GM12873 (cell line): ENCODE data around the gene KL.

Experiments used
- TF ChIP-seq, protein P1 (sequence below): IDR thresholded peaks from 2 replicates; pipeline ENCODE4 v1.5.1; 2012; ENCODE audit warnings: low read depth, mild to moderate bottlenecking, moderate library complexity, low read length, control low read depth; ENCODE audit not compliant: insufficient read depth; ENCODE audit errors: missing control alignments

The KL gene

DNA sequence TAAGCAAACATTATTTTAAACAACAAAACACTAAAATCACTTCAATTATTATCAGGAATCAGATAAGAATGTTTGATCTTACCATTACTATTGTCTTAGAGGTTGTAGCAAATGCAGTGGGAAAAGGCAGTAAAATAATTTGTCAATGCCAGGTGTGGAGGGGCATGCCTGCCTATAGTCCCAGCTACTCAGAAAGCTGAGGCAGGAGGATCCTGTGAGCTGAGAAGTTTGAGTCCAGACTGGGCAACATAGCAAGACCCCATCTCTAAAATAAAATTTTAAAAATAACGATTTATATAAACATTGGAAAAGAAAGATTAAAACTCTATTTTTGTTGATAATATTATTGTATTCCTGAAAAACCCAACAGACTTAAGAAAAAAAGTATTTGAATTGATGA lies 66.8 kb downstream of the KL start:
- TF ChIP-seq, protein P1, sequence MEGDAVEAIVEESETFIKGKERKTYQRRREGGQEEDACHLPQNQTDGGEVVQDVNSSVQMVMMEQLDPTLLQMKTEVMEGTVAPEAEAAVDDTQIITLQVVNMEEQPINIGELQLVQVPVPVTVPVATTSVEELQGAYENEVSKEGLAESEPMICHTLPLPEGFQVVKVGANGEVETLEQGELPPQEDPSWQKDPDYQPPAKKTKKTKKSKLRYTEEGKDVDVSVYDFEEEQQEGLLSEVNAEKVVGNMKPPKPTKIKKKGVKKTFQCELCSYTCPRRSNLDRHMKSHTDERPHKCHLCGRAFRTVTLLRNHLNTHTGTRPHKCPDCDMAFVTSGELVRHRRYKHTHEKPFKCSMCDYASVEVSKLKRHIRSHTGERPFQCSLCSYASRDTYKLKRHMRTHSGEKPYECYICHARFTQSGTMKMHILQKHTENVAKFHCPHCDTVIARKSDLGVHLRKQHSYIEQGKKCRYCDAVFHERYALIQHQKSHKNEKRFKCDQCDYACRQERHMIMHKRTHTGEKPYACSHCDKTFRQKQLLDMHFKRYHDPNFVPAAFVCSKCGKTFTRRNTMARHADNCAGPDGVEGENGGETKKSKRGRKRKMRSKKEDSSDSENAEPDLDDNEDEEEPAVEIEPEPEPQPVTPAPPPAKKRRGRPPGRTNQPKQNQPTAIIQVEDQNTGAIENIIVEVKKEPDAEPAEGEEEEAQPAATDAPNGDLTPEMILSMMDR = no peak

DNA sequence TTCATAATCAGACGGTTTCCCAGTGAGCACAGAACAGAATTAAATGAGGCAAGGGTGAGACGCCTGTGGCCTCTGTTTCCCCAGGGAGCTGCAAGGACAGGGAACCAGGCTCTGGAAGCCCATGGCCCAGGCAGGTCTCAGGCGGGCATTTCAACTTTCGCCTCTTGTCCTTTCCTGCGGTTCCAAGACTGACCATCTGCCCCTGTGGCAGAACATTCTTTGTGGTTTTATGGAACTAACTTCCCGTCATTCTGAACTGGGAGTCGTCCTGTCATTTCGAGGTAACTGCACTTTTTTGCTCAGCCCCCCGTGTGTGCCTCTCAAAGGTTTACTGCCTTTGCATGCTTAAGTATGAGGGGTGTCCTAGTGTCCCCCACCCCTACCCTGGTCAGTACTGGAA lies 70.9 kb downstream of the KL start:
- TF ChIP-seq, protein P1 = no peak

DNA sequence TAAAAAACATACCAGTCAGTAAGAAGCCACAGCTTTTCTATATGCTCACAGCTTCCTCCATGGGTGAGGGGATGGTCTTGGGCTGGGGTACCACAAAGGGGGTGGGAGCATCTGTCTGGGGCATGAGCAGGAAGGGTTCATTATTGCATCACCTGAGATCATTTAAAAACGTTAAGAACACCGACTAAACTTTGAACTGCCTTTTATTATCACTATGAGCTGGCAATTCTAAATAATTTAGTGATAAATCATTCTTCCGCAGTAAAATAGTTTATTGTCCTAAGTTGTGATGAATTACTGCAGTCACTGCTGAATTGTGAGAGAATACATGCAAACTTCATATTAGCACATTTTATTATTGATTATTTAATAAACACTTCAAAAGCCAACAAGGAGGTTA lies 71.6 kb downstream of the KL start:
- TF ChIP-seq, protein P1 = no peak

DNA sequence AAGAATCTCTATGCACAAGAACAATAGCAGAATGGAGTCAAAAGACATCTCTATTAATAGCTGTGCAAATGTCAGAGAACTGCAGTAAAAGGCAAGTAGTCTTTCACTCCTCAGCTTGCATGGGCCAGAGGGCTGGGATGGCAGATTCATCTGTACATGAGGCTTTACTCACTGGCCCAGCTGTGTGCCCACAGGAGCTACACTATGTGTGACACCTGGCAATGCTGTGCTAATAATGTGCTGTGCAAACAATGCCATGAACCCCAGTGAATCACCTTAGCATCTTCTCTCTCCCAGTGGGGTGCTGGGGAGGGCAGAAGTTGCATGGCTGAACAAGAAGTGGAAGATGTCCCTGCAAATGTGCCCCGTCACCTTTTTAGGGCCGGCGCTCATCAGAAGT lies 73.1 kb downstream of the KL start:
- TF ChIP-seq, protein P1 = no peak

DNA sequence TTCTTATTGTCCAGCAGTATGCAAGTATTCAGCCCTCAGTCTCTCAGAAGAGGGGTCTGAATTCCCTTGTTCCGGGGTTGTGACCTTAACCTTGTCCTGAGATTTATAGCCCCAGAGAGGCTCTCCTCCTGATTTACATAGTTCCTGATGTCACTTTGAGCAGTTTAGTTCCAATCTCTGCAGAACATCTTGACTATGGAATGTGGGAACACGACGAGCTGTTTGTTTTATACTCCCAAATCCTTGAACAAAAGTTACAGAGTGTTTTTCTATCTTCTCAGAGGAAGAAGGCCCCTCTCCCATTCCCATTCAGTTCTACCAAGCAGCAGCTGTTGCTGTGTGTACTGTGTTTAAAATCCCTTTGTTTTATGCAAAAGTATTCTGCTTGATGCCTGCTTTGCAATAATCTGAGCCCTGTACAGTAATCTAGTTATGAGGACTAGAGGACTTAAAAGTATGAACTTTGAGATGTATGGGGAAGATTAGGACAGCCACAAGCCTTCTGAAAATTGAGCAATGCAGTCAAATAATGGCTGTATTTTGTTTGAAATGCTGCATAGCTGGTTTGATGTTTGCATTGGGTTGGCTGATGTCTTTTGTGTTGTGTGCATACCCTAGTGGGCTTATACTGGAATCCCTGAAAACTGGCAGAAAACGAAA lies 74.7 kb downstream of the KL start:
- TF ChIP-seq, protein P1 = no peak

DNA sequence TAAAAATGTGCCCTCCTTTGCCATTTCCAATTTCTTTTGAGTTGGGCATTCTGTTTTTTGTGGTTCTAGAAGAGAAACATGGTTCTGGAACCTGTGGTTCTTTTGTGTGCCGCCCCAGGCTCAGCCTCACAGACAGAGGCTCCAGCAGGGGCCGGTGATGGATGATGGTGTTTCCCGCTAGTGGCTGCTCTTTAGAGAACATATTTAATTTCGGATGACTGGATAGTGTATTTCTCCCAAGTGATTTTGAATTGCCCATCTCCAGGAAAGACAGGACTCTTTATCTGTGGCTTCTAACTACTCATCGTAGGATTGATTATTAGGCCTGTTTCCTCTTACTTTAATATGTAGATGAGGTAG lies 75.2 kb downstream of the KL start:
- TF ChIP-seq, protein P1 = no peak

DNA sequence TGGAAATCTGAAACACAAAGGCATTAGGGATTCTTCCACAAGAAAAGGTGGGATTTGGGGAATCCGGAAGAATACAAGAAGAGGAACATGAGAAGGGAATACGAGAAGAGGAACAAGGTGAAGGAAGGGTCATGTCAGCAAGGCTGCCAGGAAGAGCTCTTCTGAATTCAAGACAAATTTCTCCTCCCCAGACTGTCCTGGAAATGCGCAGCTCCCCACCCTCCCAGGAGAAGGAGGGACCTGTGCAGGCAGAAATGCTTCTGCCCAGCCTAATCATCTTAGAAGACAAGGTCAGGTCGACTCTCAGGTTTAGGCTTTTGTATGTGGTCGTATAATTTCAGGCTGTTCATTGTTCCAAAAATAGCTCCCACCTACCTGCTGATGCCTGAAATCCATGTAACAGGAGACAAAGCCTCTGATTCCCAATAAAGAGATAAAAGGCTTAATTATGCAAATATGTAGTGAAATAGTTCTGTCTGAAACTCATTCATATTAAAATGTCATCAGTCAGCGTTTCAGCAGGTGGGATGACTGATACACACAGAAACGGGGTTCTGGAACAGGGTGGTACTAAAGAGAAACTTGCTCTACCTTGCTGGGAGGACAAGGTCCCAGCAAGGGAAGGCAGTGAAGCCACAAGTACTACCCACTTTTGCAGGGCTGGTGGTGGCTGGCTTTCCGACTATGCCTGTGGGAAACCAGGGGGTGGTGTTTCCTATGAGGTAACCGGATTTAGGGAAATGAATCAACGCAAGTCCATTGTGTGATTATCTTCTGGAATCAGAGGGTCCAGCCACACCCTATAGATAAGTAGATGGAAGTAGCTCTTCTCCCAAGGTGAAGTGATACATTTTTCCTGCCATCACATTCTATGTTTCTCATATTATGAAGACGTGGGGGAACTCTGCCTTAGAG lies 76.1 kb downstream of the KL start:
- TF ChIP-seq, protein P1 = no peak
